HEK293 (cell line): Measurements from ENCODE around the gene ACTL6A.

ENCODE experiments used
- CTCF ChIA-PET: fragments of 350-600 bp; formaldehyde crosslinking; extraction: SDS; loops from one replicate; lab custom pipeline; 2021; ENCODE audit warnings: antibody characterized with exemption; lab: Yijun Ruan, JAX
- POLR2A ChIA-PET: fragments of 300-600 bp; formaldehyde crosslinking; extraction: SDS; loops from one replicate; lab custom pipeline; 2020; ENCODE audit warnings: antibody characterized with exemption, inconsistent platforms; lab: Yijun Ruan, JAX
- H3K27ac ChIP-seq: fragments of 200-500 bp; sonication (Bioruptor generic); 2 replicates; pipeline ENCODE4 v1.5.1; 2014; ENCODE audit warnings: low read depth, low read length, control low read depth, inconsistent platforms; ENCODE audit errors: extremely low read depth
- H3K36me3 ChIP-seq, 2 experiments: fragments of 200-500 bp in 1 of 2; sonication (Bioruptor generic) in 1 of 2; 1 replicate in 1 of 2; 2 replicates in 1 of 2; pipeline ENCODE4 v1.5.1; 2014 to 2017; ENCODE audit warnings: inconsistent platforms in 2 of 2, low read length in 2 of 2; ENCODE audit not compliant: control insufficient read depth in 2 of 2, insufficient read depth in 1 of 2
- H3K4me1 ChIP-seq: fragments of 200-500 bp; sonication (Bioruptor generic); 2 replicates; pipeline ENCODE4 v1.5.1; 2014; ENCODE audit warnings: mild to moderate bottlenecking, low read length, inconsistent platforms; ENCODE audit not compliant: control insufficient read depth, insufficient read depth
- H3K4me3 ChIP-seq: 2 replicates; pipeline ENCODE4 v1.5.1; 2011; ENCODE audit warnings: low read depth, mild to moderate bottlenecking, control low read depth, low read length, moderate library complexity
- H3K9me3 ChIP-seq: fragments of 200-500 bp; sonication (Bioruptor generic); 2 replicates; pipeline ENCODE4 v1.5.1; 2014; ENCODE audit warnings: low read depth, low read length, inconsistent platforms; ENCODE audit not compliant: control insufficient read depth, insufficient read depth
- EGR2 ChIP-seq: fragments of 450-650 bp; formaldehyde crosslinking; IDR thresholded peaks from 2 replicates; pipeline ENCODE4 v1.5.1; 2016; ENCODE audit warnings: low read depth, missing biosample characterization, missing genetic modification characterization
- FEZF1 ChIP-seq: fragments of 450-650 bp; formaldehyde crosslinking; IDR thresholded peaks from 2 replicates; pipeline ENCODE4 v1.5.1; 2016; ENCODE audit warnings: missing biosample characterization, missing genetic modification characterization
- GLIS1 ChIP-seq: fragments of 450-650 bp; formaldehyde crosslinking; IDR thresholded peaks from 2 replicates; pipeline ENCODE4 v1.5.1; 2016; ENCODE audit warnings: missing biosample characterization, missing genetic modification characterization
- IKZF3 ChIP-seq: fragments of 450-650 bp; IDR thresholded peaks from 2 replicates; pipeline ENCODE4 v1.5.0; 2018; ENCODE audit warnings: missing biosample characterization, mild to moderate bottlenecking, missing genetic modification characterization, moderate library complexity
- KLF17 ChIP-seq: fragments of 450-650 bp; formaldehyde crosslinking; IDR thresholded peaks from 2 replicates; pipeline ENCODE4 v1.5.1; 2016; ENCODE audit warnings: missing biosample characterization, missing genetic modification characterization
- PRDM10 ChIP-seq: fragments of 450-650 bp; formaldehyde crosslinking; IDR thresholded peaks from 2 replicates; pipeline ENCODE4 v1.5.1; 2016; ENCODE audit warnings: missing biosample characterization, missing genetic modification characterization
- SP2 ChIP-seq: fragments of 450-650 bp; formaldehyde crosslinking; IDR thresholded peaks from 2 replicates; pipeline ENCODE4 v1.5.1; 2016; ENCODE audit warnings: missing biosample characterization, missing genetic modification characterization
- SP3 ChIP-seq: fragments of 450-650 bp; formaldehyde crosslinking; IDR thresholded peaks from 2 replicates; pipeline ENCODE4 v1.5.1; 2016; ENCODE audit warnings: missing biosample characterization, missing genetic modification characterization
- YY2 ChIP-seq: fragments of 450-650 bp; formaldehyde crosslinking; IDR thresholded peaks from 2 replicates; pipeline ENCODE4 v1.5.1; 2016; ENCODE audit warnings: missing biosample characterization, missing genetic modification characterization
- ZBTB21 ChIP-seq: fragments of 450-650 bp; formaldehyde crosslinking; IDR thresholded peaks from 2 replicates; pipeline ENCODE4 v1.5.1; 2017; ENCODE audit warnings: missing biosample characterization, missing genetic modification characterization
- ZFHX2 ChIP-seq: fragments of 450-650 bp; formaldehyde crosslinking; conservative IDR thresholded peaks from 2 replicates; pipeline ENCODE4 v1.5.1; 2016; ENCODE audit warnings: missing biosample characterization, missing genetic modification characterization
- ZIC2 ChIP-seq: fragments of 450-650 bp; formaldehyde crosslinking; IDR thresholded peaks from 2 replicates; pipeline ENCODE4 v1.5.1; 2016; ENCODE audit warnings: missing biosample characterization, missing genetic modification characterization
- ZNF24 ChIP-seq: fragments of 450-650 bp; formaldehyde crosslinking; IDR thresholded peaks from 2 replicates; pipeline ENCODE4 v1.5.1; 2016; ENCODE audit warnings: missing biosample characterization, missing genetic modification characterization
- ZNF266 ChIP-seq: fragments of 450-650 bp; formaldehyde crosslinking; IDR thresholded peaks from 2 replicates; pipeline ENCODE4 v1.5.1; 2016; ENCODE audit warnings: missing biosample characterization, missing genetic modification characterization, low read depth
- ZNF335 ChIP-seq: fragments of 450-650 bp; formaldehyde crosslinking; conservative IDR thresholded peaks from 2 replicates; pipeline ENCODE4 v1.5.1; 2016; ENCODE audit warnings: missing biosample characterization, missing genetic modification characterization
- ZNF366 ChIP-seq: fragments of 450-650 bp; formaldehyde crosslinking; conservative IDR thresholded peaks from 2 replicates; pipeline ENCODE4 v1.5.1; 2016; ENCODE audit warnings: missing biosample characterization, missing genetic modification characterization
- ZNF391 ChIP-seq: fragments of 450-650 bp; formaldehyde crosslinking; IDR thresholded peaks from 2 replicates; pipeline ENCODE4 v1.5.1; 2016; ENCODE audit warnings: low read depth, missing biosample characterization, missing genetic modification characterization, borderline replicate concordance
- ZNF423 ChIP-seq: fragments of 450-650 bp; formaldehyde crosslinking; IDR thresholded peaks from 2 replicates; pipeline ENCODE4 v1.5.1; 2016; ENCODE audit warnings: missing biosample characterization, missing genetic modification characterization
- ZNF48 ChIP-seq: fragments of 450-650 bp; formaldehyde crosslinking; IDR thresholded peaks from 2 replicates; pipeline ENCODE4 v1.5.1; 2016; ENCODE audit warnings: missing biosample characterization, missing genetic modification characterization
- ZNF561 ChIP-seq: fragments of 450-650 bp; IDR thresholded peaks from 2 replicates; pipeline ENCODE4 v1.5.1; 2018; ENCODE audit warnings: missing biosample characterization, missing genetic modification characterization, borderline replicate concordance
- ZNF600 ChIP-seq: fragments of 450-650 bp; formaldehyde crosslinking; IDR thresholded peaks from 2 replicates; pipeline ENCODE4 v1.5.1; 2016; ENCODE audit warnings: missing biosample characterization, missing genetic modification characterization
- ZNF610 ChIP-seq: fragments of 450-650 bp; formaldehyde crosslinking; IDR thresholded peaks from 2 replicates; pipeline ENCODE4 v1.5.1; 2016; ENCODE audit warnings: missing biosample characterization, missing genetic modification characterization, borderline replicate concordance
- ZNF658 ChIP-seq: fragments of 450-650 bp; formaldehyde crosslinking; IDR thresholded peaks from 2 replicates; pipeline ENCODE4; 2016; ENCODE audit warnings: missing biosample characterization, missing genetic modification characterization
- ZNF660 ChIP-seq: fragments of 450-650 bp; IDR thresholded peaks from 2 replicates; pipeline ENCODE4 v1.5.1; 2018; ENCODE audit warnings: missing biosample characterization, mild to moderate bottlenecking, missing genetic modification characterization
- ZNF76 ChIP-seq: fragments of 450-650 bp; formaldehyde crosslinking; IDR thresholded peaks from 2 replicates; pipeline ENCODE4; 2016; ENCODE audit warnings: low read depth, missing biosample characterization, missing genetic modification characterization, borderline replicate concordance
- ZSCAN30 ChIP-seq: fragments of 450-650 bp; IDR thresholded peaks from 2 replicates; pipeline ENCODE4 v1.5.1; 2018; ENCODE audit warnings: missing biosample characterization, mild to moderate bottlenecking, missing genetic modification characterization, moderate library complexity
- ZXDB ChIP-seq: fragments of 450-650 bp; formaldehyde crosslinking; IDR thresholded peaks from 2 replicates; pipeline ENCODE4 v1.5.1; 2016; ENCODE audit warnings: missing biosample characterization, missing genetic modification characterization
- TF ChIP-seq, protein P1 (sequence below): fragments of 450-650 bp; formaldehyde crosslinking; IDR thresholded peaks from 2 replicates; pipeline ENCODE4 v1.5.1; 2016; ENCODE audit warnings: missing biosample characterization, missing genetic modification characterization
- TF ChIP-seq, protein P2 (sequence below): fragments of 450-650 bp; formaldehyde crosslinking; IDR thresholded peaks from 2 replicates; pipeline ENCODE4 v1.5.1; 2016; ENCODE audit warnings: missing biosample characterization, missing genetic modification characterization

The ACTL6A gene

DNA sequence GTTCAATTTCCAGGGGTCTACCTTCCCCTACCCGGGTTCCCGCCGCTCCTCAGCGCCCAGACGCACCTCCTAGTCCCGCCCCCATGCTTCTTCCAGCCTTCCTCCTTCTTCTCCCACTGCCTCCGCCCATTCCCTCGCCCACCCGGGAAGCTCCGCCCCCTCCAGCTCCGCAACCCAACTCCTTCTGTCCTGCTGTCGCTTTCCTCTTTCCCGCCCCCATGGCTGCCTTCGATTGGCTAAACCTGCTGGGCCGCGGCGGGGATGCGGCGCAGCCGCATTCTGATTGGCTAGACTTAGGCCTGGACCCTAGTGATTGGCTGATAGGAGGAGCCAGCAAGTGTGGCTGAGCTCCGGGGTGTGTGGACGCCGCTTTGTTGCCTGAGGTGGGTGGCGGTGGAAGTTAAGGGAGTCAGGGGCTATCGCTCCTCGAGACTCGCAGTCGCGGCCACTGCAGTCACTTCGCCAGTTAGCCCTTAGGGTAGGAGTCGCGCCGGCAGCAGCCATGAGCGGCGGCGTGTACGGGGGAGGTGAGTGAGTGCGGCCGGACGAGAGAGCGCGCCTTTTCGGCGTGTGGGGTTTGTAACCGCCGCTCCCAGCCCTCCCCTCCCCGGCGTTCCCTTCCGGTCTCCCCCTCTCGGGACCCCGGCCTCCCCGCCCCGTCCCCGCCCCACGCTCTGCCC, at the start of gene ACTL6A:
ACTL6A (plus strand) TSS at position 336 of the 680 bp plus-strand sequence; CDS start at position 503, 167 bp downstream.
- no peaks in the 10 kb centered on the region for H3K9me3 ChIP-seq
- H3K36me3 ChIP-seq = no peaks in the 10 kb centered on the region
- ChIA-PET CTCF (interaction anchor here (0.6 to 1.0 kb wide), 2 partner anchors 22 to 116 kb away, joined by 3 to 4 read pairs; no protein-coding TSS in a partner anchor), POLR2A (interaction anchor here (0.6 to 1.7 kb wide), 18 partner anchors 11 to 1039 kb away, joined by 3 to 10 read pairs (median 3); partner anchors contain the start of genes GNB4, MFN1, MRPL47 and NDUFB5)
- peak within 1 kb of the TSS; percentile 99 for H3K4me3 ChIP-seq
- H3K27ac ChIP-seq = peak within 1 kb of the TSS; percentile 74
- H3K4me1 ChIP-seq = no peaks in the 10 kb centered on the region
- TF ChIP-seq FEZF1 (peak; percentile 56), GLIS1 (tag by site-specific recombination) (peak; percentile 74), ZNF391 (tag by site-specific recombination) (no peak), ZNF600 (tag by site-specific recombination) (peak; percentile 54; the same call in 1 of the 2 replicates), IKZF3 (peak; percentile 97), ZXDB (tag by site-specific recombination) (peak; percentile 68), ZNF610 (tag by site-specific recombination) (peak; percentile 99), ZNF335 (tag by site-specific recombination) (peak; percentile 93), SP3 (tag by site-specific recombination) (peak; percentile 95), EGR2 (peak; percentile 98), ZBTB21 (0 out of 2 replicates have a peak, but pooled peaks have one; percentile 15), KLF17 (tag by site-specific recombination) (peak; percentile 76; the same call in 1 of the 2 replicates), ZNF366 (tag by site-specific recombination) (peak; percentile 95), ZNF561 (tag by site-specific recombination) (peak; percentile 100), ZNF658 (tag by site-specific recombination) (no peak), ZFHX2 (tag by site-specific recombination) (peak; percentile 99), ZNF423 (tag by site-specific recombination) (no peak), SP2 (peak; percentile 97), PRDM10 (tag by site-specific recombination) (peak; percentile 87), ZSCAN30 (peak; percentile 41), ZNF76 (tag by site-specific recombination) (peak; percentile 34; the same call in 1 of the 2 replicates), YY2 (no peak), ZNF266 (tag by site-specific recombination) (no peak), ZNF24 (tag by site-specific recombination) (peak; percentile 66), ZNF660 (peak; percentile 44; the same call in 1 of the 2 replicates), ZNF48 (no peak), ZIC2 (tag by site-specific recombination) (peak; percentile 77)
- TF ChIP-seq, protein P1, sequence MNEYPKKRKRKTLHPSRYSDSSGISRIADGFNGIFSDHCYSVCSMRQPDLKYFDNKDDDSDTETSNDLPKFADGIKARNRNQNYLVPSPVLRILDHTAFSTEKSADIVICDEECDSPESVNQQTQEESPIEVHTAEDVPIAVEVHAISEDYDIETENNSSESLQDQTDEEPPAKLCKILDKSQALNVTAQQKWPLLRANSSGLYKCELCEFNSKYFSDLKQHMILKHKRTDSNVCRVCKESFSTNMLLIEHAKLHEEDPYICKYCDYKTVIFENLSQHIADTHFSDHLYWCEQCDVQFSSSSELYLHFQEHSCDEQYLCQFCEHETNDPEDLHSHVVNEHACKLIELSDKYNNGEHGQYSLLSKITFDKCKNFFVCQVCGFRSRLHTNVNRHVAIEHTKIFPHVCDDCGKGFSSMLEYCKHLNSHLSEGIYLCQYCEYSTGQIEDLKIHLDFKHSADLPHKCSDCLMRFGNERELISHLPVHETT = peak; percentile 42; the same call in 1 of the 2 replicates
- TF ChIP-seq, protein P2, sequence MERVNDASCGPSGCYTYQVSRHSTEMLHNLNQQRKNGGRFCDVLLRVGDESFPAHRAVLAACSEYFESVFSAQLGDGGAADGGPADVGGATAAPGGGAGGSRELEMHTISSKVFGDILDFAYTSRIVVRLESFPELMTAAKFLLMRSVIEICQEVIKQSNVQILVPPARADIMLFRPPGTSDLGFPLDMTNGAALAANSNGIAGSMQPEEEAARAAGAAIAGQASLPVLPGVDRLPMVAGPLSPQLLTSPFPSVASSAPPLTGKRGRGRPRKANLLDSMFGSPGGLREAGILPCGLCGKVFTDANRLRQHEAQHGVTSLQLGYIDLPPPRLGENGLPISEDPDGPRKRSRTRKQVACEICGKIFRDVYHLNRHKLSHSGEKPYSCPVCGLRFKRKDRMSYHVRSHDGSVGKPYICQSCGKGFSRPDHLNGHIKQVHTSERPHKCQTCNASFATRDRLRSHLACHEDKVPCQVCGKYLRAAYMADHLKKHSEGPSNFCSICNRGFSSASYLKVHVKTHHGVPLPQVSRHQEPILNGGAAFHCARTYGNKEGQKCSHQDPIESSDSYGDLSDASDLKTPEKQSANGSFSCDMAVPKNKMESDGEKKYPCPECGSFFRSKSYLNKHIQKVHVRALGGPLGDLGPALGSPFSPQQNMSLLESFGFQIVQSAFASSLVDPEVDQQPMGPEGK = peak; percentile 81; the same call in 1 of the 2 replicates
